ENCODE data around the gene CARD9. TPM values are rescaled to one million over a fixed set of nuclear protein-coding genes. Genes with fewer than 3 reads are reported as not detected.

CARD9 gene
- total RNA-seq, 3 donors from 2014 or later (not counting 1 experiment from before 2014, with no cell fraction given): 1.6 to 4.2 (median 4.0) TPM

DNA sequence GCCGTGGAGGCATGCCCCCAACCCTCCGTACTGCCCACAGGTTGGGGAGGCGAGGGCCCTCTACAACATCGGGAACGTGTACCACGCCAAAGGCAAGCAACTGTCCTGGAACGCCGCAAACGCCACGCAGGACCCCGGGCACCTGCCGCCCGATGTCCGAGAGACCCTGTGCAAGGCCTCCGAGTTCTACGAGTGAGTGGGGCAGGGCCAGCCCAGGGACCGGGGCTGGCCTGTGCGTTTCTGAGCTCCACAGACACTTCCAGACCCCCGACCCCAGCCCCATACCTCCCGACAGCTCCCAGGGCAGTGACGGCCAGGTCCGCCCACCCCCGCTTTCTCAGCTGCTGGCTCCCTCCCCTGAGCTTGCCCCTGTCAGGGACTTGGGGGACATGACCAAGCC, 36.6 kb downstream of the CARD9 start:
- 93% methylated on average over 23 of the region's 23 CpGs for WGBS (ENCODE audit: insufficient coverage)
- H3K27ac Mint-ChIP-seq: no peak overlapping the region
- intact Hi-C loops (cut with micrococcal nuclease): no loop called here
- Histone ChIP-seq H3K27me3 (ENCODE audit: control insufficient read depth, insufficient read depth, low read length) (no peaks in the 10 kb centered on the region), H3K4me1 (ENCODE audit: control insufficient read depth, insufficient read depth, low read length) (no peaks in the 10 kb centered on the region), H3K9me3 (ENCODE audit: control insufficient read depth, insufficient read depth, low read length) (no peaks in the 10 kb centered on the region), H3K36me3 (ENCODE audit: control insufficient read depth, insufficient read depth, low read length) (no peaks in the 10 kb centered on the region), H3K27ac (ENCODE audit: low read length) (no peak overlapping the region), H3K4me3 (ENCODE audit: low read length) (no peak overlapping the region)
- no peaks in the 10 kb centered on the region for H3K9me3 Mint-ChIP-seq
- peaks cover 0 to 7% of the 10 kb centered on the region in 2 donors for H3K4me1 Mint-ChIP-seq
- TF ChIP-seq, protein P1, sequence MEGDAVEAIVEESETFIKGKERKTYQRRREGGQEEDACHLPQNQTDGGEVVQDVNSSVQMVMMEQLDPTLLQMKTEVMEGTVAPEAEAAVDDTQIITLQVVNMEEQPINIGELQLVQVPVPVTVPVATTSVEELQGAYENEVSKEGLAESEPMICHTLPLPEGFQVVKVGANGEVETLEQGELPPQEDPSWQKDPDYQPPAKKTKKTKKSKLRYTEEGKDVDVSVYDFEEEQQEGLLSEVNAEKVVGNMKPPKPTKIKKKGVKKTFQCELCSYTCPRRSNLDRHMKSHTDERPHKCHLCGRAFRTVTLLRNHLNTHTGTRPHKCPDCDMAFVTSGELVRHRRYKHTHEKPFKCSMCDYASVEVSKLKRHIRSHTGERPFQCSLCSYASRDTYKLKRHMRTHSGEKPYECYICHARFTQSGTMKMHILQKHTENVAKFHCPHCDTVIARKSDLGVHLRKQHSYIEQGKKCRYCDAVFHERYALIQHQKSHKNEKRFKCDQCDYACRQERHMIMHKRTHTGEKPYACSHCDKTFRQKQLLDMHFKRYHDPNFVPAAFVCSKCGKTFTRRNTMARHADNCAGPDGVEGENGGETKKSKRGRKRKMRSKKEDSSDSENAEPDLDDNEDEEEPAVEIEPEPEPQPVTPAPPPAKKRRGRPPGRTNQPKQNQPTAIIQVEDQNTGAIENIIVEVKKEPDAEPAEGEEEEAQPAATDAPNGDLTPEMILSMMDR (IDR thresholded peaks at IDR 0.05): no peak
- H3K36me3 Mint-ChIP-seq: no peaks in the 10 kb centered on the region
- no peak overlapping the region for H3K4me3 Mint-ChIP-seq
- H3K27me3 Mint-ChIP-seq (ENCODE audit: low read depth in 2 of 2): no peaks in the 10 kb centered on the region
- DNase-seq: no peak
- ATAC-seq: no peak

DNA sequence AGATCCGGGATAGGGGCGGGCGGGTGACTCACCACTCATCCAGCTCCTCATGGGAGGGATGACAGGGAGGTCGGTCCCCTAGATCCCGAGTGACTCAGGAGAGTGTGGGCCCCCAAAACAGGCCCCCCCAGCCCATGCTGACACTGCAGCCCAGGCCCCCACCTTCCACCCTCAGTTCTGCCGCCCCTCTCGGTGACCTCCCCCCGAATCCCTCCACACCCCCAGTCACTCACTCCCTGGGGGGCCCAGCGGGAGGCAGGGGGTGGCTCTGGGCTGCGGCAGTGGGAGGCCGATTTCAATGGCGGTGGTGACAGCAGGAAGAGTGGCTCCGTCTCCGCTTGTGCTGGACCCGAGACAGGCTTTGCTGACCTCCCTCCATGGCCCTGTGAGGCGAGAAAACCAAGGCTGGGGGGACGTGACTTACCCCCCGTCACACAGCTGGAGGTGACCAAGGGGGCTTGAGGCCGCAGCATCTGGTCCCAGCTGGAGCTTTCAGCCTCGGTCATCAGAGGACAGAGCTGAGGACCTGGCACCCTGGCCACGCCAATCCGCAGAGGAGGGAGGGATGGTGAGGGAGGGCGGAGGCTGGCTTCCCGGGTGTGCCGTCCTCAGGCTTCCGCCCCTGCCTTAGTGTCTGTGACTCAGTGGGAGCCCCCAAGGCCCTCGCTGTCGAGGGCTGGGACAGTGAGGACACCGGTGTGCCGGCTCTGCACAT, 37.2 kb downstream of the CARD9 start:
- H3K9me3 Mint-ChIP-seq: no peaks in the 10 kb centered on the region
- WGBS (ENCODE audit: insufficient coverage): 94% methylated on average over 27 of the region's 30 CpGs
- Histone ChIP-seq H3K27me3 (ENCODE audit: control insufficient read depth, insufficient read depth, low read length) (no peaks in the 10 kb centered on the region), H3K27ac (ENCODE audit: low read length) (no peak overlapping the region), H3K4me3 (ENCODE audit: low read length) (no peak overlapping the region), H3K36me3 (ENCODE audit: control insufficient read depth, insufficient read depth, low read length) (no peaks in the 10 kb centered on the region), H3K9me3 (ENCODE audit: control insufficient read depth, insufficient read depth, low read length) (no peaks in the 10 kb centered on the region), H3K4me1 (ENCODE audit: control insufficient read depth, insufficient read depth, low read length) (no peaks in the 10 kb centered on the region)
- H3K36me3 Mint-ChIP-seq: no peaks in the 10 kb centered on the region
- DNase-seq: no peak
- no peaks in the 10 kb centered on the region for H3K27me3 Mint-ChIP-seq (ENCODE audit: low read depth in 2 of 2)
- ATAC-seq: no peak
- peaks cover 0 to 7% of the 10 kb centered on the region in 2 donors for H3K4me1 Mint-ChIP-seq
- H3K4me3 Mint-ChIP-seq: no peak overlapping the region
- intact Hi-C loops (cut with micrococcal nuclease): no loop called here
- H3K27ac Mint-ChIP-seq: no peak overlapping the region
- TF ChIP-seq, protein P1 (IDR thresholded peaks at IDR 0.05): no peak

DNA sequence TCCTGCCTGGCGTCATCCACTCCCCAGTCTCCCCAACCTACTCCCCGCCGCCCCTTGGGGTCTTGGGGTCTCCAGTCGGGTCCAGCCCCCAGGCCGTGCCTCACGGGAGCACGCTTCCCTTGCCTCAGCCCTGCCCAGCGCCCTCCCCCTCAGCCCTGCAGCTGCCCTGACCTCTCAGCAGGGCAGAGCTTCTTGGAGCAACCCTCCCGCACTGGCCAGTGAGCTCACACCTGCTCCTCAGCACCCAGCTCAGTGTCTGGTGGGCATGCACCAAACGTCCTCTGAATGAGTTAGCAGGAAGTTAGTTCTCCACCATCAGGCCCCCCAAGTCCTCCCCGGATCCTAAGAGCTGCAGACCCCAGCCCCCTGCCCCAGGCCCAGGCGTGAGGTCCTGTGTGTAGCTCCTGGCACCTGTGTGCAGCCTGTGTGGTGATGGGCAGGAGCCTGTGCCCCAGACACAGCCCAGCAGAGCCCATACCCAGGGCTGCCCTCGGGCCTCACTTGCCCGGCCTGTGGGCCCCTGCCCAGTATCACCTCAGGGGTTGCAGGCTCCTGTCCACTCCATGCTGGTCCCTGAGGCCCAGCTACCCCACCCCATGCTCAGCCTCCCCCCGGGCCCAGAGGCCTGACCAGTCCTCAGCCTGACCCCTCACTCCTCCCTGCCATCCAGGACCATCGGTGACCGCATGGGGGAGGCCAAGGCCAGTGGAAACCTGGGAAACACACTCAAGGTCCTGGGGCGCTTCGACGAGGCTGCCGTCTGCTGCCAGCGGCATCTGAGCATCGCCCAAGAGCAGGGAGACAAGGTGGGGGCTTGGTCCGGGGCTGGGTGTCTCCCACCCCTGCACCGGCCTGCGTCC, 37.9 kb downstream of the CARD9 start:
- no peaks in the 10 kb centered on the region for H3K36me3 Mint-ChIP-seq
- intact Hi-C loops (cut with micrococcal nuclease): no loop called here
- 91% methylated on average over 26 of the region's 26 CpGs for WGBS (ENCODE audit: insufficient coverage)
- H3K27ac Mint-ChIP-seq: no peak overlapping the region
- ATAC-seq: no peak
- H3K4me3 ChIP-seq (ENCODE audit: low read length): no peak overlapping the region
- H3K4me1 Mint-ChIP-seq: peaks cover 0 to 7% of the 10 kb centered on the region in 2 donors
- TF ChIP-seq, protein P1 (IDR thresholded peaks at IDR 0.05): no peak
- H3K27ac ChIP-seq (ENCODE audit: low read length): no peak overlapping the region
- no peaks in the 10 kb centered on the region for H3K27me3 ChIP-seq (ENCODE audit: control insufficient read depth, insufficient read depth, low read length)
- H3K36me3 ChIP-seq (ENCODE audit: control insufficient read depth, insufficient read depth, low read length): no peaks in the 10 kb centered on the region
- no peak overlapping the region for H3K4me3 Mint-ChIP-seq
- H3K9me3 ChIP-seq (ENCODE audit: control insufficient read depth, insufficient read depth, low read length): no peaks in the 10 kb centered on the region
- H3K4me1 ChIP-seq (ENCODE audit: control insufficient read depth, insufficient read depth, low read length): no peaks in the 10 kb centered on the region
- H3K27me3 Mint-ChIP-seq (ENCODE audit: low read depth in 2 of 2): no peaks in the 10 kb centered on the region
- DNase-seq: no peak
- no peaks in the 10 kb centered on the region for H3K9me3 Mint-ChIP-seq
